ENCODE measurements around the gene ENTPD2. TPM values are rescaled to one million over a fixed set of nuclear protein-coding genes. Genes with fewer than 3 reads are reported as not detected.

Gene ENTPD2
- total and polyA plus RNA-seq, 12 donors: 0.28 to 1.7 (median 0.49) TPM; not detected in 6

DNA sequence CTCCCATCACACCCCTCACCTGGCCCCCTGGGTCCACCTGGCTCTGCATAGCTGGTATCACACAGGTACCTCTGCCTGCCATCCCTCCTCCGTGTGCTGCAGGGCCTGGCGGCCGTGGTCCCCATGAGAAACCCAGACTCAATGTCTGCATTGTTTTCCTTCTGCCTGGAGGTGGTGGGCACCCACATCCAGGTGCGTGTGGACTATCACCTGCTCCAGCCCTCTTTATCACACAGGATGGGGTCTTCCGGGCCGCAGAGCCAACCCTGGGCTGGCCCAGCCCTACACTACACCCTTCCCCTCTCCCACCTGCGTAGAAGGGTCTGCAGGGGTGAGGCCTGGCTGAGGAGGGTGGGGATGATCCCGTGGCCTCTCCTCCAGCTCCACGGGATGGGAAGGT is 14.9 kb downstream of the ENTPD2 start:
- WGBS, 4 donors: 78 to 84% (median 83%) methylated on average over 5 to 9 of the region's 9 CpGs
- H3K36me3 ChIP-seq (replicated peaks in 1 of 2): peaks cover 0 to 7% of the 10 kb centered on the region in 2 donors
- TF ChIP-seq, protein P1, sequence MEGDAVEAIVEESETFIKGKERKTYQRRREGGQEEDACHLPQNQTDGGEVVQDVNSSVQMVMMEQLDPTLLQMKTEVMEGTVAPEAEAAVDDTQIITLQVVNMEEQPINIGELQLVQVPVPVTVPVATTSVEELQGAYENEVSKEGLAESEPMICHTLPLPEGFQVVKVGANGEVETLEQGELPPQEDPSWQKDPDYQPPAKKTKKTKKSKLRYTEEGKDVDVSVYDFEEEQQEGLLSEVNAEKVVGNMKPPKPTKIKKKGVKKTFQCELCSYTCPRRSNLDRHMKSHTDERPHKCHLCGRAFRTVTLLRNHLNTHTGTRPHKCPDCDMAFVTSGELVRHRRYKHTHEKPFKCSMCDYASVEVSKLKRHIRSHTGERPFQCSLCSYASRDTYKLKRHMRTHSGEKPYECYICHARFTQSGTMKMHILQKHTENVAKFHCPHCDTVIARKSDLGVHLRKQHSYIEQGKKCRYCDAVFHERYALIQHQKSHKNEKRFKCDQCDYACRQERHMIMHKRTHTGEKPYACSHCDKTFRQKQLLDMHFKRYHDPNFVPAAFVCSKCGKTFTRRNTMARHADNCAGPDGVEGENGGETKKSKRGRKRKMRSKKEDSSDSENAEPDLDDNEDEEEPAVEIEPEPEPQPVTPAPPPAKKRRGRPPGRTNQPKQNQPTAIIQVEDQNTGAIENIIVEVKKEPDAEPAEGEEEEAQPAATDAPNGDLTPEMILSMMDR (IDR thresholded peaks at IDR 0.05): no peak
- TF ChIP-seq POLR2A (IDR thresholded peaks at IDR 0.05): no peak

DNA sequence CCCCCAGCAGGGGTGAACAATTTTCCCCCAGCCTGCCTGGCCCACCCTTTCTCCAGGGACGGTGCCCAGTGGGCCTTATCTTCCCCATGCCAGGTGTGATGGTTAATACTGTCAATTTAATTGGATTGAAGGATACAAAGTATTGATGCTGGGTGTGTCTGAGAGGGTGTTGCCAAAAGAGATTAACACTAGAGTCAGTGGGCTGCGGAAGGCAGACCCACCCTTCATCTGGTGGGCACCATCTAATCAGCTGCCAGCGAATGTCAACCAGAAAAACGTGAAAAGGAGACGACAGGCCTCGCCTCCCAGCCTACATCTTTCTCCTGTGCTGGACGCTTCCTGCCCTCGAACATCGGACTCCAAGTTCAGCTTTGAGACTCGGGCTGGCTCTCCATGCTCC is 16.4 kb downstream of the ENTPD2 start:
- intact Hi-C loops (cut with DNase I): loop anchor here in 1 of 2 donors (5.0 kb wide), 1 partner anchor 250 kb away; no protein-coding TSS in a partner anchor
- H3K36me3 ChIP-seq (replicated peaks in 1 of 2): peaks cover 0 to 7% of the 10 kb centered on the region in 2 donors

More for the DNA sequence above, 14.9 kb downstream of the ENTPD2 start:
- peaks cover 0 to 8% of the 10 kb centered on the region in 2 donors for H3K4me1 ChIP-seq (replicated peaks in 1 of 2)
- no peaks in the 10 kb centered on the region for H3K9me3 ChIP-seq (replicated peaks in 1 of 3)
- no peak for DNase-seq
- no peak overlapping the region for H3K27ac ChIP-seq
- no peak overlapping the region for H3K4me3 ChIP-seq
- intact Hi-C loops (cut with DNase I): loop anchor here in 1 of 2 donors (5.0 kb wide), 1 partner anchor 252 kb away; no protein-coding TSS in a partner anchor
- H3K27me3 ChIP-seq: peaks cover 5% of the 10 kb centered on the region

GRCh38 chr9:137037035-137037434 is 16.8 kb downstream of the ENTPD2 start:
- no peak for DNase-seq
- H3K36me3 ChIP-seq (replicated peaks in 1 of 2): peaks cover 0 to 7% of the 10 kb centered on the region in 2 donors
- H3K4me1 ChIP-seq (replicated peaks in 1 of 2): peaks cover 0 to 9% of the 10 kb centered on the region in 2 donors
- intact Hi-C loops (cut with DNase I): loop anchor here in 1 of 2 donors (5.0 kb wide), 1 partner anchor 250 kb away; no protein-coding TSS in a partner anchor
- no peaks in the 10 kb centered on the region for H3K27me3 ChIP-seq
- H3K4me3 ChIP-seq: no peak overlapping the region
- WGBS, 4 donors: 41 to 63% (median 56%) methylated on average over 1 to 13 of the region's 13 CpGs
- H3K27ac ChIP-seq: no peak overlapping the region
- H3K9me3 ChIP-seq (replicated peaks in 1 of 3): no peaks in the 10 kb centered on the region
- TF ChIP-seq, protein P1 (IDR thresholded peaks at IDR 0.05): no peak
- TF ChIP-seq POLR2A (IDR thresholded peaks at IDR 0.05): no peak

More for the DNA sequence above, 16.4 kb downstream of the ENTPD2 start:
- WGBS, 4 donors: 84 to 91% (median 86%) methylated on average over 10 of the region's 10 CpGs
- no peak overlapping the region for H3K4me3 ChIP-seq
- no peaks in the 10 kb centered on the region for H3K9me3 ChIP-seq (replicated peaks in 1 of 3)
- no peaks in the 10 kb centered on the region for H3K27me3 ChIP-seq
- DNase-seq: no peak
- TF ChIP-seq POLR2A (IDR thresholded peaks at IDR 0.05): no peak
- TF ChIP-seq, protein P1 (IDR thresholded peaks at IDR 0.05): no peak
- H3K4me1 ChIP-seq (replicated peaks in 1 of 2): peaks cover 0 to 8% of the 10 kb centered on the region in 2 donors
- no peak overlapping the region for H3K27ac ChIP-seq

GRCh38 chr9:137035937-137036336 is 17.9 kb downstream of the ENTPD2 start:
- no peak overlapping the region for H3K4me3 ChIP-seq
- no peak for DNase-seq
- TF ChIP-seq POLR2A (IDR thresholded peaks at IDR 0.05): no peak
- TF ChIP-seq, protein P1 (IDR thresholded peaks at IDR 0.05): no peak
- H3K27me3 ChIP-seq: no peaks in the 10 kb centered on the region
- peaks cover 0 to 7% of the 10 kb centered on the region in 2 donors for H3K36me3 ChIP-seq (replicated peaks in 1 of 2)
- H3K9me3 ChIP-seq (replicated peaks in 1 of 3): no peaks in the 10 kb centered on the region
- no peak overlapping the region for H3K27ac ChIP-seq
- intact Hi-C loops (cut with DNase I): loop anchor here in 1 of 2 donors (5.0 kb wide), 1 partner anchor 249 kb away; no protein-coding TSS in a partner anchor
- H3K4me1 ChIP-seq (replicated peaks in 1 of 2): peaks cover 0 to 16% of the 10 kb centered on the region in 2 donors
- WGBS, 4 donors: 44 to 73% (median 56%) methylated on average over 4 to 8 of the region's 8 CpGs

Data from adrenal gland (tissue), 12 donors.